Skeletal muscle satellite cell (primary cell): ENCODE data around the gene LGALS1.

Experiments
- H3K27me3 ChIP-seq: 2 replicates; pipeline ENCODE4 v1.7.0; 2013; ENCODE audit warnings: low read length; ENCODE audit not compliant: control insufficient read depth, insufficient read depth
- H3K36me3 ChIP-seq: 2 replicates; pipeline ENCODE4 v1.7.0; 2013; ENCODE audit warnings: mild to moderate bottlenecking, control low read depth, low read length; ENCODE audit not compliant: insufficient read depth
- H3K4me1 ChIP-seq: 2 replicates; pipeline ENCODE4 v1.7.0; 2013; ENCODE audit warnings: low read length; ENCODE audit not compliant: control insufficient read depth, insufficient read depth
- H3K4me2 ChIP-seq: 2 replicates; pipeline ENCODE4 v1.7.0; 2013; ENCODE audit warnings: mild to moderate bottlenecking, low read length
- H3K4me3 ChIP-seq: 2 replicates; pipeline ENCODE4 v1.7.0; 2013; ENCODE audit warnings: low read length
- H3K9ac ChIP-seq: 2 replicates; pipeline ENCODE4 v1.7.0; 2013; ENCODE audit warnings: mild to moderate bottlenecking, low read depth, low read length, moderate library complexity
- H3K9me3 ChIP-seq: replicated peaks from 2 replicates; pipeline ENCODE4 v1.7.0; 2013; ENCODE audit warnings: mild to moderate bottlenecking, control low read depth, low read length

LGALS1 gene

GRCh38 chr22:37657590-37658132 is 17.8 kb upstream of the LGALS1 start:
- H3K9ac ChIP-seq: peak overlapping the region; percentile 70
- H3K4me2 ChIP-seq: peak overlapping the region; percentile 86
- H3K27me3 ChIP-seq: no peaks in the 10 kb centered on the region
- no peaks in the 10 kb centered on the region for H3K36me3 ChIP-seq
- H3K4me3 ChIP-seq: peak overlapping the region; percentile 73
- peaks cover 39% of the 10 kb centered on the region for H3K4me1 ChIP-seq
- H3K9me3 ChIP-seq: no peaks in the 10 kb centered on the region

- peak within 1 kb of the TSS; percentile 79 for H3K9ac ChIP-seq
- no peaks in the 10 kb centered on the region for H3K36me3 ChIP-seq
- peak within 1 kb of the TSS; percentile 82 for H3K4me3 ChIP-seq
- H3K4me1 ChIP-seq: peaks cover 42% of the 10 kb centered on the region
- no peaks in the 10 kb centered on the region for H3K9me3 ChIP-seq
- no peaks in the 10 kb centered on the region for H3K27me3 ChIP-seq
- H3K4me2 ChIP-seq: peak within 1 kb of the TSS; percentile 96
These were observed 17.0 kb upstream of the LGALS1 start, which contains the start of gene PDXP for GRCh38 chr22:37658133-37659065. TSS of gene PDXP (plus strand) at chr22:37658723. CDS start at chr22:37658783, 60 bp downstream.

GRCh38 chr22:37659066-37659896 is 16.2 kb upstream of the LGALS1 start:
- no peaks in the 10 kb centered on the region for H3K9me3 ChIP-seq
- H3K4me2 ChIP-seq: peak overlapping the region; percentile 96
- H3K4me1 ChIP-seq: peaks cover 51% of the 10 kb centered on the region
- H3K27me3 ChIP-seq: no peaks in the 10 kb centered on the region
- peak overlapping the region; percentile 79 for H3K9ac ChIP-seq
- H3K36me3 ChIP-seq: no peaks in the 10 kb centered on the region
- peak overlapping the region; percentile 82 for H3K4me3 ChIP-seq

- no peaks in the 10 kb centered on the region for H3K27me3 ChIP-seq
- no peak overlapping the region for H3K9ac ChIP-seq
- H3K4me3 ChIP-seq: peak overlapping the region; percentile 82
- peaks cover 57% of the 10 kb centered on the region for H3K4me1 ChIP-seq
- H3K4me2 ChIP-seq: peak overlapping the region; percentile 96
- no peaks in the 10 kb centered on the region for H3K36me3 ChIP-seq
- no peaks in the 10 kb centered on the region for H3K9me3 ChIP-seq
These were observed 15.3 kb upstream of the LGALS1 start for GRCh38 chr22:37659897-37660708.

GRCh38 chr22:37660709-37661045 is 14.8 kb upstream of the LGALS1 start:
- Histone ChIP-seq H3K4me3 (no peak overlapping the region), H3K9me3 (no peaks in the 10 kb centered on the region), H3K4me2 (peak overlapping the region; percentile 96), H3K36me3 (peaks cover 2% of the 10 kb centered on the region), H3K27me3 (no peaks in the 10 kb centered on the region), H3K9ac (no peak overlapping the region), H3K4me1 (peaks cover 57% of the 10 kb centered on the region)

GRCh38 chr22:37661160-37661924 is 14.1 kb upstream of the LGALS1 start:
- Histone ChIP-seq H3K4me1 (peaks cover 57% of the 10 kb centered on the region), H3K9me3 (no peaks in the 10 kb centered on the region), H3K27me3 (no peaks in the 10 kb centered on the region), H3K36me3 (peaks cover 8% of the 10 kb centered on the region), H3K4me2 (peak overlapping the region; percentile 96), H3K4me3 (peak overlapping the region; percentile 38), H3K9ac (peak overlapping the region; percentile 51)

GRCh38 chr22:37662039-37662438 is 13.4 kb upstream of the LGALS1 start:
- H3K4me3 ChIP-seq: no peak overlapping the region
- H3K36me3 ChIP-seq: peaks cover 12% of the 10 kb centered on the region
- no peaks in the 10 kb centered on the region for H3K9me3 ChIP-seq
- H3K27me3 ChIP-seq: no peaks in the 10 kb centered on the region
- peaks cover 57% of the 10 kb centered on the region for H3K4me1 ChIP-seq
- H3K4me2 ChIP-seq: no peak overlapping the region
- no peak overlapping the region for H3K9ac ChIP-seq

GRCh38 chr22:37663521-37664140 is 11.8 kb upstream of the LGALS1 start:
- Histone ChIP-seq H3K36me3 (peaks cover 12% of the 10 kb centered on the region), H3K27me3 (no peaks in the 10 kb centered on the region), H3K9me3 (no peaks in the 10 kb centered on the region), H3K4me3 (no peak overlapping the region), H3K4me2 (peak overlapping the region; percentile 32), H3K9ac (peak overlapping the region; percentile 25), H3K4me1 (peaks cover 56% of the 10 kb centered on the region)

- Histone ChIP-seq H3K27me3 (no peaks in the 10 kb centered on the region), H3K4me3 (no peak overlapping the region), H3K4me2 (no peak overlapping the region), H3K36me3 (peaks cover 12% of the 10 kb centered on the region), H3K4me1 (peaks cover 53% of the 10 kb centered on the region), H3K9me3 (no peaks in the 10 kb centered on the region), H3K9ac (no peak overlapping the region)
These were observed 11.0 kb upstream of the LGALS1 start for GRCh38 chr22:37664249-37665101.
